Liver (tissue), 9 donors: ENCODE results near the gene BAMBI. TPM values are rescaled to one million over a fixed set of nuclear protein-coding genes. Genes with fewer than 3 reads are reported as not detected.

Experiments
- DNase-seq: peaks from one replicate; pipeline ENCODE4 v3.0.0-alpha.2; 2017; ENCODE audit warnings: low spot score
- H3K27ac ChIP-seq, 2 donors: one replicate each; pipeline ENCODE4 v1.7.0; 2013; ENCODE audit warnings: inconsistent platforms in 2 of 2, low read length in 2 of 2, control low read depth in 1 of 2, low read depth in 1 of 2, mild to moderate bottlenecking in 1 of 2
- H3K27me3 ChIP-seq, 4 donors: one replicate each; pipeline versions ENCODE4 v1.6.1 to v1.7.0; 2013; ENCODE audit warnings: low read length in 3 of 4, inconsistent platforms in 1 of 4, mild to moderate bottlenecking in 1 of 4, moderate library complexity in 1 of 4; ENCODE audit not compliant: control insufficient read depth in 4 of 4, insufficient read depth in 4 of 4
- H3K36me3 ChIP-seq, 4 donors: one replicate each; pipeline versions ENCODE4 v1.6.1 to v1.7.0; 2013; ENCODE audit warnings: low read length in 3 of 4, mild to moderate bottlenecking in 3 of 4, low read depth in 1 of 4, moderate library complexity in 1 of 4; ENCODE audit not compliant: control insufficient read depth in 4 of 4, insufficient read depth in 3 of 4
- H3K4me1 ChIP-seq, 4 donors: one replicate each; pipeline versions ENCODE4 v1.6.1 to v1.7.0; 2013; ENCODE audit warnings: low read length in 3 of 4, mild to moderate bottlenecking in 3 of 4, moderate library complexity in 1 of 4; ENCODE audit not compliant: control insufficient read depth in 4 of 4, insufficient read depth in 4 of 4
- H3K4me3 ChIP-seq, 3 donors: one replicate each; pipeline versions ENCODE4 v1.6.1 to v1.7.0; 2013; ENCODE audit warnings: low read length in 3 of 3, control low read depth in 1 of 3, low read depth in 1 of 3, mild to moderate bottlenecking in 1 of 3
- H3K9ac ChIP-seq, 2 donors: one replicate each; pipeline ENCODE4 v1.7.0; 2013; ENCODE audit warnings: low read length in 2 of 2, mild to moderate bottlenecking in 2 of 2, moderate library complexity in 2 of 2, control low read depth in 1 of 2, low read depth in 1 of 2
- H3K9me3 ChIP-seq, 4 donors: one replicate each; pipeline versions ENCODE4 v1.6.1 to v1.7.0; 2013; ENCODE audit warnings: low read length in 3 of 4; ENCODE audit not compliant: control insufficient read depth in 4 of 4
- ATF3 ChIP-seq: IDR thresholded peaks from 2 replicates; pipeline ENCODE4 v1.6.1; 2016; ENCODE audit warnings: antibody characterized with exemption
- CTCF ChIP-seq: fragments of 150-350 bp; IDR thresholded peaks from 2 replicates; pipeline ENCODE4 v1.5.1; 2017; ENCODE audit warnings: improper control_type of control experiment, low read depth, low read length; ENCODE audit not compliant: missing input control
- EGR1 ChIP-seq, 2 donors: IDR thresholded peaks; 2 replicates each; pipeline ENCODE4 v1.6.1; 2016 to 2018; ENCODE audit warnings: antibody characterized with exemption in 2 of 2, low read depth in 2 of 2
- FOXA1 ChIP-seq: IDR thresholded peaks from 2 replicates; pipeline ENCODE4 v1.6.1; 2016; ENCODE audit warnings: antibody characterized with exemption
- FOXA2 ChIP-seq: IDR thresholded peaks from 2 replicates; pipeline ENCODE4 v1.6.1; 2016; ENCODE audit warnings: antibody characterized with exemption
- GABPA ChIP-seq, 2 donors: IDR thresholded peaks in 1 of 2; conservative IDR thresholded peaks in 1 of 2; 2 replicates each; pipeline ENCODE4 v1.6.1; 2016; ENCODE audit warnings: antibody characterized with exemption in 2 of 2, mild to moderate bottlenecking in 1 of 2, moderate library complexity in 1 of 2
- HNF4A ChIP-seq, 2 donors: conservative IDR thresholded peaks; 2 replicates each; pipeline ENCODE4 v1.6.1; 2016; ENCODE audit warnings: antibody characterized with exemption in 2 of 2, mild to moderate bottlenecking in 2 of 2
- HNF4G ChIP-seq: IDR thresholded peaks from 2 replicates; pipeline ENCODE4 v1.6.1; 2016; ENCODE audit warnings: antibody characterized with exemption
- JUND ChIP-seq, 2 donors: IDR thresholded peaks; 2 replicates each; pipeline ENCODE4 v1.6.1; 2016; ENCODE audit warnings: antibody characterized with exemption in 2 of 2
- MAX ChIP-seq: IDR thresholded peaks from 2 replicates; pipeline ENCODE4 v1.6.1; 2016; ENCODE audit warnings: antibody characterized with exemption
- NR2F2 ChIP-seq: IDR thresholded peaks from 2 replicates; pipeline ENCODE4 v1.6.1; 2016; ENCODE audit warnings: antibody characterized with exemption
- RAD21 ChIP-seq, 2 donors: IDR thresholded peaks; 2 replicates each; pipeline ENCODE4 v1.6.1; 2016; ENCODE audit warnings: antibody characterized with exemption in 2 of 2, mild to moderate bottlenecking in 2 of 2
- REST ChIP-seq: IDR thresholded peaks from 2 replicates; pipeline ENCODE4 v1.6.1; 2016; ENCODE audit warnings: antibody characterized with exemption, mild to moderate bottlenecking
- RXRA ChIP-seq, 2 donors: IDR thresholded peaks; 2 replicates each; pipeline ENCODE4 v1.6.1; 2017 to 2018; ENCODE audit warnings: antibody characterized with exemption in 2 of 2, mild to moderate bottlenecking in 1 of 2
- SP1 ChIP-seq: IDR thresholded peaks from 2 replicates; pipeline ENCODE4 v1.6.1; 2018; ENCODE audit warnings: antibody characterized with exemption, mild to moderate bottlenecking
- TAF1 ChIP-seq: conservative IDR thresholded peaks from 2 replicates; pipeline ENCODE4 v1.6.1; 2016; ENCODE audit warnings: antibody characterized with exemption, mild to moderate bottlenecking
- YY1 ChIP-seq: IDR thresholded peaks from 2 replicates; pipeline ENCODE4 v1.6.1; 2016; ENCODE audit warnings: antibody characterized with exemption, mild to moderate bottlenecking
- ZBTB33 ChIP-seq: IDR thresholded peaks from 2 replicates; pipeline ENCODE4 v1.6.1; 2016; ENCODE audit warnings: antibody characterized with exemption
- WGBS: extraction: QIAGEN DNeasy Blood & Tissue Kit; methylation state at CpG from one replicate; pipeline ENCODE4 v1.1.7; 2013; 5-methylcytosine and 5-hydroxymethylcytosine counted together
- polyA plus RNA-seq, 2 donors: library from polyadenylated mRNA; stranded (reverse) in 1 of 2; unstranded in 1 of 2; fragments of 200-250 nt in 1 of 2; fragments of >200 nt in 1 of 2; fragmentation: Nextera tagmentation in 1 of 2; extraction: Ambion mirVana in 1 of 2; gene quantifications; one replicate each; pipeline versions ENCODE4 v1.2.1 to v1.2.3, GENCODE V29; 2013 to 2015
- total RNA-seq, 2 donors: library from RNA; depleted of rRNA; stranded (reverse); fragments of >200 nt; gene quantifications; one replicate each; pipeline ENCODE4 v1.2.3, GENCODE V29; 2014
- donor health status: healthy.
- donor health status: healthy.
- donor health status: healthy.
- donor health status: healthy.
- donor health status: healthy.

BAMBI gene
- total and polyA plus RNA-seq, 4 donors = 4.6 to 10.6 (median 5.1) TPM

- Histone ChIP-seq H3K27me3 (no peaks in the 10 kb centered on the region), H3K9ac (no peak overlapping the region), H3K4me1 (peaks cover 0 to 12% (median 7%) of the 10 kb centered on the region in 4 donors), H3K36me3 (no peaks in the 10 kb centered on the region), H3K4me3 (no peak overlapping the region), H3K27ac (no peak overlapping the region), H3K9me3 (no peaks in the 10 kb centered on the region)
- WGBS = 67% methylated on average over 8 of the region's 8 CpGs
- no peak for DNase-seq
- no peak for TF ChIP-seq TAF1
- TF ChIP-seq FOXA1 = no peak
- no peak for TF ChIP-seq ZBTB33
- TF ChIP-seq CTCF = no peak
- no peak for TF ChIP-seq HNF4A (conservative IDR thresholded peaks at IDR 0.05)
- TF ChIP-seq REST = no peak
- TF ChIP-seq HNF4G = no peak
- TF ChIP-seq ATF3 = no peak
- TF ChIP-seq JUND (IDR thresholded peaks at IDR 0.05) = no peak
- TF ChIP-seq YY1 = no peak
- no peak for TF ChIP-seq MAX
- TF ChIP-seq GABPA (IDR thresholded peaks at IDR 0.05 in 1 of 2, conservative IDR thresholded peaks at IDR 0.05 in 1 of 2) = no peak
- no peak for TF ChIP-seq FOXA2
- TF ChIP-seq RAD21 (IDR thresholded peaks at IDR 0.05) = no peak
- TF ChIP-seq NR2F2 = no peak
- no peak for TF ChIP-seq RXRA (IDR thresholded peaks at IDR 0.05)
- TF ChIP-seq SP1 = no peak
- no peak for TF ChIP-seq EGR1 (IDR thresholded peaks at IDR 0.05; ENCODE audit: low read depth in 2 of 2)
Measured at GRCh38 chr10:28719789-28720436, 42.6 kb downstream of the BAMBI start.
